GM23248 (cell line): ENCODE results near the gene NEIL1.

ENCODE experiments used
- EZH2 ChIP-seq: fragments of 200-600 bp; sonication (generic); IDR thresholded peaks from 2 replicates; pipeline ENCODE4 v1.6.1; 2018; ENCODE audit warnings: antibody characterized with exemption, mild to moderate bottlenecking; ENCODE audit not compliant: insufficient read depth, poor library complexity, severe bottlenecking
- EZH2phosphoT487 ChIP-seq: fragments of 200-600 bp; sonication (generic); IDR thresholded peaks from 2 replicates; pipeline ENCODE4 v1.6.1; 2018; ENCODE audit warnings: antibody characterized with exemption, moderate library complexity, mild to moderate bottlenecking, low read depth; ENCODE audit not compliant: insufficient read depth

DNA sequence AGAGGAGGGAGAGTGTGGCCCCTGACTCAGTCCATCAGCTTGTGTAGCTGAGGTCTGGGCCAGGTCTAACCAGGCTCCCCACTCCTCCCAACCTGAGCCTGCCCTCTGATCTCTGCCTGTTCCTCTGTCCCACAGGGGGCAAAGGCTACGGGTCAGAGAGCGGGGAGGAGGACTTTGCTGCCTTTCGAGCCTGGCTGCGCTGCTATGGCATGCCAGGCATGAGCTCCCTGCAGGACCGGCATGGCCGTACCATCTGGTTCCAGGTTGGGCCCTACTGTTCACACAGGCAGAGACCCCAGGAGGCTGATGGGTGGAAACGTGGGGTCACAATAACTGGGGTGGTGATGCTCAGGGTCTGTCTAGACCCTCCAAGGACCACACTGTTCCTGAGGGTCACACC lies 6.8 kb downstream of the NEIL1 start:
- TF ChIP-seq EZH2 = no peak
- no peak for TF ChIP-seq EZH2phosphoT487
